ENCODE data around the gene PROSER1. TPM values are rescaled to one million over a fixed set of nuclear protein-coding genes. Genes with fewer than 3 reads are reported as not detected.
"Not testable (repeated sequence)": the region's sequence is repeated elsewhere in the genome, so short reads cannot be mapped to it uniquely, and the experiment has no call there.

PROSER1 gene
- total RNA-seq (ENCODE audit: unreplicated experiment) = 63.7 TPM
- long read RNA-seq, partial matches to known transcripts = 1 of 4 reads
- long read RNA-seq, other reads (novel, unspliced or antisense) = 3 of 4 reads

DNA sequence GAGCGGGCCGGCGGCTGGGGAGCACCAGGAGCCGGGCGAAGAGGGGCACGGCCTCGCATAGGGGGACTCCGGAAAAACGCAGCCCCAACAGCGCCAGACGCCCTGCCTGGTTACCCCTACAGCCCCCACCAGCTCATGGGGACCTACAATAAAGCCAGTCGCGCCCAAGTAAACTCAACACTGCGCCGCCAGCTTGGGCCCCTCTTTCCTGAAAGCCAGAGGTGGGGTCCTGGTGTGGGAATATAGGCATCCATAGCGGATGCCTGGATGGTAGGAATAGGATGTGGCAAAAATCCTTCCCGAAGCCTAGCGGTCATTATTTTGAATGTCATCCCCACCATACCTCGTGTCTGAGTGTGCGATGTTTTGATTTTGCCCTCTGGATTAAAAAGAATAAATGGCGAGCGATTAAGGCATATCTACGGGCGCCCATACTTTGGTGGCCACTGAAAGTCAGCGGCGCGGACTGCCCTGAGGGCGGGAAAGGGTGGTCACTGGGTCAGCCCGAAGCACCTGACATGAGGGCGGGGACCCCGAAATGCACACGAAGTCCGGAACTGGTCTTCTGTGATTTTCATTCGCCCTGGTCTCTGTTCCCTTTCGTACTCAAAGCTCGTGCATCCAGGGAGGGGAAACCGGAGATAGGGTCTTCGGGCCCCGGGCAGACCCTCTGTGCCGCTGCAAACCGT lies at the start of gene PROSER1, which contains the start of gene NHLRC3:
PROSER1 (minus strand) TSS at position 210 of the 689 bp plus-strand sequence. CDS start 847 bp downstream, outside the sequence.
NHLRC3 (plus strand) TSS at position 577 of the 689 bp plus-strand sequence. CDS start 184 bp downstream, outside the sequence.
- peak; percentile 87 for DNase-seq
- H3K4me3 Mint-ChIP-seq (ENCODE audit: unreplicated experiment) = peak within 1 kb of the TSS; percentile 99
- peak within 1 kb of the TSS; percentile 98 for H3K27ac Mint-ChIP-seq (ENCODE audit: unreplicated experiment)
- no peaks in the 10 kb centered on the region for H3K36me3 Mint-ChIP-seq (ENCODE audit: unreplicated experiment)
- TF ChIP-seq, protein P1, sequence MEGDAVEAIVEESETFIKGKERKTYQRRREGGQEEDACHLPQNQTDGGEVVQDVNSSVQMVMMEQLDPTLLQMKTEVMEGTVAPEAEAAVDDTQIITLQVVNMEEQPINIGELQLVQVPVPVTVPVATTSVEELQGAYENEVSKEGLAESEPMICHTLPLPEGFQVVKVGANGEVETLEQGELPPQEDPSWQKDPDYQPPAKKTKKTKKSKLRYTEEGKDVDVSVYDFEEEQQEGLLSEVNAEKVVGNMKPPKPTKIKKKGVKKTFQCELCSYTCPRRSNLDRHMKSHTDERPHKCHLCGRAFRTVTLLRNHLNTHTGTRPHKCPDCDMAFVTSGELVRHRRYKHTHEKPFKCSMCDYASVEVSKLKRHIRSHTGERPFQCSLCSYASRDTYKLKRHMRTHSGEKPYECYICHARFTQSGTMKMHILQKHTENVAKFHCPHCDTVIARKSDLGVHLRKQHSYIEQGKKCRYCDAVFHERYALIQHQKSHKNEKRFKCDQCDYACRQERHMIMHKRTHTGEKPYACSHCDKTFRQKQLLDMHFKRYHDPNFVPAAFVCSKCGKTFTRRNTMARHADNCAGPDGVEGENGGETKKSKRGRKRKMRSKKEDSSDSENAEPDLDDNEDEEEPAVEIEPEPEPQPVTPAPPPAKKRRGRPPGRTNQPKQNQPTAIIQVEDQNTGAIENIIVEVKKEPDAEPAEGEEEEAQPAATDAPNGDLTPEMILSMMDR (IDR thresholded peaks at IDR 0.05; ENCODE audit: partially characterized antibody, unreplicated experiment) = peak; percentile 27
- peaks cover 19% of the 10 kb centered on the region for H3K4me1 Mint-ChIP-seq (ENCODE audit: low read depth, unreplicated experiment)
- H3K9me3 Mint-ChIP-seq (ENCODE audit: unreplicated experiment) = peaks cover 10% of the 10 kb centered on the region
- peaks cover 2% of the 10 kb centered on the region for H3K27me3 Mint-ChIP-seq (ENCODE audit: unreplicated experiment)

DNA sequence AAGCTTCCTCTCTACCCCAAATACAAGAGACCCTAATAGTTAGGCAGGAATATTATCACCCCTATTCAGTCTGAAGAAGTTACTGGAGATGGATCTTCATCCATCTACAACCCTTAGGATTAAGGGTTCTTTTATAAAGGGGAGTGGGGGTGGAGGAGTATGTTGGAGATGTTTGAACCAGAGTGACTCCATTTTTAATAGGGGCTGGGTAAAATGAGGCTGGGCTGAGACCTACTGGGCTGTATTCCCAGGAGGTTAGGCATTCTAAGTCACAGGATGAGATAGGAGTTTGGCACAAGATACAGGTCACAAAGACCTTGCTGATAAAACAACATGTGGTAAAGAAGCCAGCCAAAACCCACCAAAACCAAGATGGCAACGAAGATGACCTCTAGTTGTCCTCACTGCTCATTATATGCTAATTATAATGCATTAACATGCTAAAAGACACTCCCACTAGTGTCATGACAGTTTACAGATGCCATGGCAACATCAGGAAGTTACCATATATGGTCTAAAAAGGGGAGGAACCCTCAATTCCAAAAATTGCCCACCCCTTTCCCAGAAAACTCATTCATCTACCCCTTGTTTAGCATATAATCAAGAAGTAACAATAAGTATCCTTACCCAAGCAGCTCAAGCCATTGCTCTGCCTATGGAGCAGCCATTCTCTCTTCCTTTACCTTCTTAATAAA lies 48.5 kb upstream of the PROSER1 start:
- not testable (repeated sequence) for H3K4me1 Mint-ChIP-seq (ENCODE audit: low read depth, unreplicated experiment); H3K36me3 Mint-ChIP-seq (ENCODE audit: unreplicated experiment); H3K27ac Mint-ChIP-seq (ENCODE audit: unreplicated experiment); H3K4me3 Mint-ChIP-seq (ENCODE audit: unreplicated experiment); DNase-seq; H3K27me3 Mint-ChIP-seq (ENCODE audit: unreplicated experiment); H3K9me3 Mint-ChIP-seq (ENCODE audit: unreplicated experiment)

DNA sequence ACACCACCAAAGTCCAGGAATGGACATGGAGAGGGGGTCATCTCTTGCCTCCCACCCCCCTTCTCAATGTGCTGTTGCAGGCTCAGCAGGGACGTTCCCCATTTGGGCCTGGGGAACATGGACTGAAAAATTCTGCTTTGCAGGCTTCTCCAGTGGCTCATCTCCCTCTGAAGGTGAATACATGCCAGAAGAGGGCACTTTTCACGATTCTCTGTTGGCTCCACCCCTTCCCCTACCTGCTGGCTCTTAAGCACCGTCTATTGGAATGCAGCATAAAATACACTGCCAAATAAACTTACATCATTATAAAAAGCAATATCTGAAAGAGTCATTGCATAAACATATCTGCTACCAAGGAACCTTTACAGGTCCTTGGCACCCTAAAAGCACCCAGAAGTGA lies 36.1 kb upstream of the PROSER1 start:
- no peaks in the 10 kb centered on the region for H3K36me3 Mint-ChIP-seq (ENCODE audit: unreplicated experiment)
- H3K4me1 Mint-ChIP-seq (ENCODE audit: low read depth, unreplicated experiment) = no peaks in the 10 kb centered on the region
- TF ChIP-seq, protein P1 (IDR thresholded peaks at IDR 0.05; ENCODE audit: partially characterized antibody, unreplicated experiment) = no peak
- no peaks in the 10 kb centered on the region for H3K27me3 Mint-ChIP-seq (ENCODE audit: unreplicated experiment)
- H3K27ac Mint-ChIP-seq (ENCODE audit: unreplicated experiment) = no peak overlapping the region
- H3K9me3 Mint-ChIP-seq (ENCODE audit: unreplicated experiment) = peaks cover 6% of the 10 kb centered on the region
- no peak for DNase-seq
- no peak overlapping the region for H3K4me3 Mint-ChIP-seq (ENCODE audit: unreplicated experiment)

DNA sequence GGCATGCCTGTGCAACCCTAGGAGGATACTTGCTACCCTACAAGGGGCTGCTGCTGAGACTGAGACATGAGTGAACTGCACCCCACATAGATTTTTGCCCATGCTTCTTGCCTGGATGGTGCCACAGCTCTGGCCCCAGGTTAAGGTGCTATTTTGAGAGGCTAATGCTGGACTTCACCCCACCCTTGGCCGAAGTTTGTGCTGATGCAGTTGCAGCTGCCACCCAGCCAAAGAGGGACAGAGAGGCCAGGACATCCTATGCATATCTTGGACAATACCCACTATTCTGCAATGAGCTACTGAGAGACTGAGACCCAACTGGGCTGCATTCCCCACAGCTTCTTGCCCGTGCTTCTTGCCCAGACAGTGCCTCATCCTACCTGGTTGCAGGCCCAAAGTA lies 35.0 kb upstream of the PROSER1 start:
- Mint-ChIP-seq H3K4me3 (ENCODE audit: unreplicated experiment) (no peak overlapping the region), H3K4me1 (ENCODE audit: low read depth, unreplicated experiment) (no peaks in the 10 kb centered on the region), H3K9me3 (ENCODE audit: unreplicated experiment) (peaks cover 3% of the 10 kb centered on the region), H3K36me3 (ENCODE audit: unreplicated experiment) (no peaks in the 10 kb centered on the region), H3K27ac (ENCODE audit: unreplicated experiment) (no peak overlapping the region), H3K27me3 (ENCODE audit: unreplicated experiment) (no peaks in the 10 kb centered on the region)
- DNase-seq = no peak
- TF ChIP-seq, protein P1 (IDR thresholded peaks at IDR 0.05; ENCODE audit: partially characterized antibody, unreplicated experiment) = no peak

DNA sequence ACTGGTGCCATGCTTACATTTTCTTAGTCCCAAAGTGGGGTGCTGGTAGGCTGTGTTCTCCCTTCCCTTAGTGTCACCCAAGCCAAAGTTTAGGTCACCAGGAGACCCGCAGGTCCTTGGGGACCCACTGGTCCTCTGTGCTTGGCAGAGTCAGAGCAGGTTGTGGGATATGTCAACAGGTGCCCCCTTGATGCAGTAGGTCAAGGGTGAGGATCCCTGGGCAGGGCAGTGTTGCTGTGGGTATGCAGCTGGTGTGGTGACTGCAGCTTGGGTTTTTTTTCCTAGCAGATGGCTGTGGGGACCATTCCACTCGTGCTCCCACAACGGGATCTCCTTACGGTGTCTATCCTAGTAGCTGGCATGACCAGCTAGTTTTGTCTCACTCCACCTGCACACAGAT lies 24.1 kb upstream of the PROSER1 start:
- H3K27ac Mint-ChIP-seq (ENCODE audit: unreplicated experiment) = no peak overlapping the region
- H3K4me3 Mint-ChIP-seq (ENCODE audit: unreplicated experiment) = no peak overlapping the region
- H3K27me3 Mint-ChIP-seq (ENCODE audit: unreplicated experiment) = no peaks in the 10 kb centered on the region
- H3K9me3 Mint-ChIP-seq (ENCODE audit: unreplicated experiment) = peaks cover 3% of the 10 kb centered on the region
- TF ChIP-seq, protein P1 (IDR thresholded peaks at IDR 0.05; ENCODE audit: partially characterized antibody, unreplicated experiment) = no peak
- H3K4me1 Mint-ChIP-seq (ENCODE audit: low read depth, unreplicated experiment) = no peaks in the 10 kb centered on the region
- H3K36me3 Mint-ChIP-seq (ENCODE audit: unreplicated experiment) = peaks cover 4% of the 10 kb centered on the region
- no peak for DNase-seq
